Right ventricle myocardium inferior (tissue), 1 donor: ENCODE results near the gene DMC1. TPM values are rescaled to one million over a fixed set of nuclear protein-coding genes. Genes with fewer than 3 reads are reported as not detected.
"Not testable (repeated sequence)": the region's sequence is repeated elsewhere in the genome, so short reads cannot be mapped to it uniquely, and the experiment has no call there.

Experiments used
- ATAC-seq: fragments of 200-7000 bp; cut with Tn5 transposase; one replicate; pipeline ENCODE4 v1.9.1; 2020; ENCODE audit warnings: mild to moderate bottlenecking, moderate library complexity
- DNase-seq: peaks from one replicate; pipeline ENCODE4 v3.0.0; 2021; ENCODE audit errors: missing footprints
- intact Hi-C: fragments of 100-400 bp; cut with DNase I; formaldehyde crosslinking; loops from one replicate; pipeline ENCODE4 v1.11.0; 2022
- long read RNA-seq: library from polyadenylated mRNA; unstranded; transcript quantifications from one replicate; pipeline ENCODE4 v2.0.0, GENCODE V29; 2021
- total RNA-seq: library from RNA; stranded (reverse); fragmentation: NEBNext Ultra II Directional; extraction: Animal tissue kit (Norgen Biotek cat#: 25700); gene quantifications from one replicate; pipeline ENCODE4 v1.2.1, GENCODE V29; 2021
- donor health status: DM: no; HTN: yes; CAD: no; lungs with severe emphysema.

Gene DMC1, protein sequence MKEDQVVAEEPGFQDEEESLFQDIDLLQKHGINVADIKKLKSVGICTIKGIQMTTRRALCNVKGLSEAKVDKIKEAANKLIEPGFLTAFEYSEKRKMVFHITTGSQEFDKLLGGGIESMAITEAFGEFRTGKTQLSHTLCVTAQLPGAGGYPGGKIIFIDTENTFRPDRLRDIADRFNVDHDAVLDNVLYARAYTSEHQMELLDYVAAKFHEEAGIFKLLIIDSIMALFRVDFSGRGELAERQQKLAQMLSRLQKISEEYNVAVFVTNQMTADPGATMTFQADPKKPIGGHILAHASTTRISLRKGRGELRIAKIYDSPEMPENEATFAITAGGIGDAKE
- total RNA-seq, result 0.46 TPM
- long read RNA-seq, partial matches to known transcripts, result 0 of 1 reads
- long read RNA-seq, other reads (novel, unspliced or antisense), result 0 of 1 reads

GRCh38 chr22:38569972-38570778, at the start of gene DMC1:
TSS of gene DMC1 (minus strand) at chr22:38570183. CDS start at chr22:38568256, 1,927 bp downstream.
- intact Hi-C loops, result loop anchor here (1.0 kb wide), 1 partner anchor 64 kb away; the partner anchor contains the start of gene DDX17
- DNase-seq (peak; percentile 91), ATAC-seq (peak; percentile 98)

- no peak for DNase-seq
- ATAC-seq, result no peak
- intact Hi-C loops, result no loop called here
These were observed 48.7 kb upstream of the DMC1 start for GRCh38 chr22:38618682-38619081.

DNA sequence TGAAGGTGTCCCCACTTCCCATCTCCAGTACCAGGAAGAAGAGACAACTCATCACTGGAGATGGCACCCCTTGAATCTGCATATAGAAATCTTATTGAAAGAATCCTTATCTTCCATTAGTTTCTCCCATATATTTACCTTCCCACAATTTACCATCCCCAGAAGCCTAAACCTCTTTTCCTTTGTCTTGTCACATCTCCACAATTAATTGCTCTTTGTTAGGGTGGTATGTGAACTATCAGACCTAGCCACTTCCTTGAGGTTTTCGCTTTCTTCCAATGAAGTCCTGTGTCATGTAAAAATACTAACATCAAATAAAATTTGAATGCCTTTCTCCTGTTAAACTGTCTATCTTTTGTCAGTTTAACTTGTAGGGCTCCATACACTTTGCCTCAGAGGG, 48.3 kb upstream of the DMC1 start:
- ATAC-seq (no peak), DNase-seq (no peak)
- intact Hi-C loops, result no loop called here

DNA sequence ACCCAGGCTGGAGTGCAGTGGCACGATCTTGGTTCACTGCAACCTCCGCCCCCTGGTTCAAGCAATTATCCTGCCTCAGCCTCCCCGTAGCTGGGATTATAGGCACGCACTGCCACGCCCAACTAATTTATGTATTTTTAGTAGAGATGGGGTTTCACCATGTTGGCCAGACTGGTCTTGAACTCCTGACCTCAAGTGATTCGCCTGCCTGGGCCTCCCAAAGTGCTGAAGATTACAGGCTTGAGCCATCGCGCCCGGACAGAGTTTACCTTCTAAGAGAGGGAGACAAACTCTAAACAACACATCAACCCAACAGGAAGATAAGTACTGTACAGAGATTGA, 45.1 kb upstream of the DMC1 start:
- intact Hi-C loops, DNase-seq, ATAC-seq: not testable (repeated sequence)

- intact Hi-C loops, result no loop called here
- ATAC-seq, result peak; percentile 83
- DNase-seq, result no peak
These were observed 44.5 kb upstream of the DMC1 start for GRCh38 chr22:38614332-38615063.

GRCh38 chr22:38613588-38613987, 43.6 kb upstream of the DMC1 start:
- intact Hi-C loops, result no loop called here
- ATAC-seq, result no peak
- no peak for DNase-seq

DNA sequence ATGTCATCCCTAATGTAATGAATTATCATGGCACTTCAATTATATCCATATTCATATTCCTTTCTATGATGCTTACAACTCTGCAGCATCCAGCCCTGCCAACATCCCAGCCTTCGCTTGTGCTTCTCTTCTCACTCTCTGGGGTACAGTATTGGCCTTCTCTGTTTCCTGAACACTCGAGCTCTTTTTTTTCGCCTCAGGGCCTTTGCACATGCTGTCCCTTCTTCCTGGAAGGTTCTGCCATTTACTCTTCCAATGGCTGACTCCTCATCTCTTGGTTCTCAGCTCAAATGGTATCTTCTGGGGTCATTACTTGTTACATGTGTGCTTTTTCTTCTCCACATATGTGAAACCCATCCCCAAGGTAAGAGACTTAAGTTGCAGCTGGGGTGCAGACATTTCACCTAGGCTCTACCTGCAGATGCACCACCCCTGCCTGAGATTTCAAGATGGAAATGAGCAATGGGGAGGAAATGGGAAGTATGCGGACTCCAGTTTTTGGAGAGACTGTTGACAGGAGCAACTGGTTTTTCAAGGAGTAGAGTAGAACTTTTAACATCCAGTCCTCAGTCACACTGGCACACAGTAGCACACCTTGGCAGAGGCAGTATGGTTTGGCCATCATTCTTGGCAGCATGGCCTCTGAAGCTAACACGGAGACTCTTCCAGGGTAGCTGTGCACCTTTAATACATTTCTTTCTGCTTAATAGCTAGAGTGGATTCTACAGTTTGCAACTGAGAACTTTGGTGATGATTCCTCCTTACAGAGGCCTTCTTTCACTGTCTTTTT, 42.4 kb upstream of the DMC1 start:
- intact Hi-C loops, result no loop called here
- ATAC-seq (no peak), DNase-seq (no peak)

DNA sequence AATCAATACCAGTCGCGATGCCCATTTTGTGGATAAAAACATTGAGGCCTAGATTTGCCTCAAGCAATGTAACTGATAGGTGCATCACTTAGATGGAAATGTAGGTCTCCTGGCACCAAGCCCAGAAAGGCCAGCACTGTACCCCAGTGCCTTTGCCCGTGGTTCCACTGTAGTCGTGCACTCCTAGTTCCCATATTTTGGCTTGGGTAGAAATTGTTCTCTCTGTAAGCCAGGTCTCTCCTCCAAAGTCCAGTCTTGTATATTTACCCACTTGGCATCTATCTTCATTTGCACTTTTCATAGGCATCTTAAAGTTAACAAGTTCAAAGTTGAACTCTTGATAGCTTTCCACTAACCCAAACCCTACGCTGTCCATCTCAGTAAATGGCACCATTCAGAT, 41.6 kb upstream of the DMC1 start:
- no peak for ATAC-seq
- DNase-seq, result no peak
- intact Hi-C loops, result no loop called here

GRCh38 chr22:38610234-38610633, 40.3 kb upstream of the DMC1 start:
- ATAC-seq, result no peak
- intact Hi-C loops, result no loop called here

DNA sequence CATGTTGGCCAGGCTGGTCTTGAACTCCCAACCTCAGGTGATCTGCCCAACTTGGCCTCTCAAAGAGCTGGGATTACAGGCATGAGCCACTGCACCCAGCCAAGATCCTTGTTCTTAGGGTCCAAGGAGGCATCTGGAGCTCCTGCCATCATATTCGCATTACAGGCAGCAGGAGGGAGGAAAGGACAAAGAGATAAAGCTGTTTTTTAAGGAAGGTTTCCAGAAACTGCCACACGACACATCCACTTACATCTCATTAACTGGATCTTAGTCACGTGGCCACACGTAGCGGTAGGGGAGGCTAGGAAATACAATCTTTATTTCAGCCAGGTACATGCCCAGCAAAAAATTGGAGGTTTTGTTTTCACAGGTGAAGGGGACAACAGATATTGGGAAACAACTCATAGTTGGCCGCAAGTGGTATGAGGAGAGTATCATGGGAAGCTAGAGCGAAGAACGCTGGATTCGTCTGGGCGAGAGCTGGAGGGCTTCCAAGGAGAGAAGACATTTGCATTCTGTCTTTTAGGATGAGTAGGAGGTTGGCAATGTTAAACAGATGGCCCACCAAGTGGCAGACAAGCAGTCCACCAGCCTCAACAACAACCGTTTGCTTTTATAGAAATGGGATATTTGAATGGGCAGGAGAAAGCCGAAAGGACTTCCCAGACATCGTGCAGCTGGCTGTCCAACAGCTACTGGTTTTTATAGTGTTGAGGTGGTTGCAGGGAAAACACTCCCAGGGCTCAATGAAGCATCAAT, 39.2 kb upstream of the DMC1 start:
- intact Hi-C loops, result no loop called here
- ATAC-seq, result no peak
- DNase-seq, result no peak

More at GRCh38 chr22:38610234-38610633, 40.3 kb upstream of the DMC1 start:
- DNase-seq, result no peak

DNA sequence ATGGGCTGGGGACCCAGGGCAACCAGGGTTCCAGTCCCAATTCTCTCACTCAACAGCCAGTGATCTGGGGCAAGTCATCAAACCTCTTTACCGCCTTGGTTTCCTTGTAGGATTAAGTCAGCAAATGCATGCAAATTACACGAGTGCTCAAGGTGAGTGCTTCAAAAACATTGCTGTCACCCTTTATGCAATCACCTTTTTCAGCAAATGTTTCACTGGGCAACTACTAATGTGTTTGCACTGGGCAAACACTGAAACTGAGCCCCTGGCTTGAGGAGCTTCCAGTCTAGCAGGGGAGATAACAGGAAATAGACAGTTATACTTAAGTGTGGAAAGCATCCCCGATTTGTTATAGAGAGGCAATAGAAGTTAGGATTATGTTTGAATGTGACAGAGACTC, 37.7 kb upstream of the DMC1 start:
- no peak for ATAC-seq
- intact Hi-C loops, result no loop called here
- no peak for DNase-seq

DNA sequence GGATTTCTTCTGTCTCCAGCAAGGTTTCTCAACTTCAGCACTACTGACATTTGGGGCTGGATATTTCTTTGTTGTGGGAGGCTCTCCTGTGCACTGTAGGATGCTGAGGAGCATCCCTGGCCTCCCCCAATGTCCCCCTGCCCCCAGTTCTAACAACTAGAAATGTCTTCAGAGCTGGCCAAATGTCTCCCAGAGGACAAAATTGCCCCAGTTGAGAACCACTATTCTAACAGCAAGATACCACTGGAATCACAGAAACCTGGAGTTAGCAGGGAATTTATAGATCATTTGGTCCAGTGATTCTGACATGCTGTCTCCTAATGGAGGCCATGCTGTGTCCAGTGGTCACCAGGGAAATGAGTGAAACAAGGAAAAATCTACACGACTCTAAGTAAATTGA, 32.2 kb upstream of the DMC1 start:
- ATAC-seq, result no peak
- intact Hi-C loops, result no loop called here
- no peak for DNase-seq

DNA sequence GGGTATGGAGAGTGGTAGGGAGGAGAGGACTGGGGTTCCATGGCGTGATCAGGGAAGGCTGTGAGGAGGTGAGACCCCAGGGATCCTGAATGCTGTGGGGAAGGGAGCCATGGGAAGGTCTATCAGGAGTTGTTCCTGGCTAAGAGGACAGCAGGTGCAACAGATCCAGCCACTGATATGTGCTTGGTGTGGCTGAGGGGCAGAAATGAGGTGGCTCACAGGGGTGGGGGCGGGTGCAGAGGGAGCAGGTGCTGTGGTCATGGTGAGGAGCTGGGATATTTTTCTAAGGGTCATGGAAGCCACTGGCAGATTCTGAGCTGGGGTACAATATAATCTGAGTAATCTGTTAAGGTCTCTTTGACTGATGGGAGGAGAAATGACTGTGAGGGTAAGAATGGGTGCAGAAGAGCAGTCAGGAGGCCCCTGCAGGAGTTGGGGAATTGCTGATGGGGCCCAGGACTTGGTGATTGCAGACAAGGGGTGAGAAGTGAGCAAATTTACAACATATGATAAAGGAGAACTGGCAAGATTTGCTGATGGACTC, 31.3 kb upstream of the DMC1 start:
- intact Hi-C loops, result no loop called here
- DNase-seq, result no peak
- ATAC-seq, result no peak

DNA sequence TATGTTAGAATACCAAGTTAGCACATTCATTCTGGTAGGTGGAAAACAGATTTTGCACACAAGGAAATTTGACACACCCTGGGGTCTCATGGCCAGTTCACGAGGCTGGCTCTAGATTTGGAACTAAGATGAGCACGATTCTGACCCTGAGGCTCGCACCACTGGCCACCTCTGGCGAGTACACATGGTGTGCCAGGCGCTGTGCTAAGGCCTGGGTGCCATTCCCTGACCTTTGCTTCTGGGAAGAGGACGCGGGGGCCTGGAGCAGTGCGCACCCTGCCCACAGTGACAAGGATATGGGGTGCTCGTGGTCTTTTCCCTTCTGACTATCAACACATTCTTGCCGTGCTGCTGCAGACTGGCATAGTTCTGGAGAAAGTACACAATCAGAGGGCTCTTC, 29.5 kb upstream of the DMC1 start:
- ATAC-seq, result no peak
- no peak for DNase-seq
- intact Hi-C loops, result no loop called here

- ATAC-seq, DNase-seq, intact Hi-C loops: not testable (repeated sequence)
These were observed 12.9 kb upstream of the DMC1 start for GRCh38 chr22:38582923-38583322.

- ATAC-seq, result no peak
- no peak for DNase-seq
- intact Hi-C loops, result no loop called here
These were observed 8.5 kb upstream of the DMC1 start for GRCh38 chr22:38578505-38578904.

DNA sequence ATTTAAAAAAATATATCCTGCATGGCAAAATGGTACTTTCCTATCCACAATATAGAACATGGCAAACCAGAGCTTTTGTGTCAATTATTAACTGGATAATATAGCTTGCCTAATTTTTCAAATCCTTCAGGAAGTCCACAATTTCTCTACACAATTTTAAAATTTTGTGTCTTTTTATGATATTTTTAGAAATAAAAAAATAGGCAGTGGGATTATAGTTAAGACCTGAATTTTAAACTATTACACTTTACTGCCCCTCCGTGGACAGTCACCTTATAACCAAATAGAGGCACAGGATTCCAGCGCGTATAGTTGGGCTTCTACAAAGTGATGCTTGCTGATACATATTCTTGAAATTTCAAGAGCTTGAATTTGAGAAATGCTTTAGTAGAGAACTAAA, 2.1 kb upstream of the DMC1 start:
- ATAC-seq (no peak), DNase-seq (no peak)
- intact Hi-C loops, result no loop called here
